Measurements from ENCODE around the gene IQCN. TPM values are rescaled to one million over a fixed set of nuclear protein-coding genes. Genes with fewer than 3 reads are reported as not detected.

The IQCN gene
- total and polyA plus RNA-seq, 10 of the 15 experiments (the other 5 are each of a cell fraction or from before 2014, with no cell fraction given): 0.01 to 0.54 (median 0.23) TPM; not detected in 3

GRCh38 chr19:18266771-18267686 is 7.2 kb downstream of the IQCN start:
- ATAC-seq: no peak
- Histone ChIP-seq H3K27me3 (replicated peaks in 1 of 2; ENCODE audit: control insufficient read depth in 2 of 2, insufficient read depth in 2 of 2, low read length in 1 of 2) (no peaks in the 10 kb centered on the region), H2AFZ (ENCODE audit: control insufficient read depth, low read depth, low read length) (no peak overlapping the region), H3K9me3 (replicated peaks; ENCODE audit: control insufficient read depth, insufficient read depth, low read length) (no peaks in the 10 kb centered on the region), H3K4me3 (no peak overlapping the region), H3K27ac (ENCODE audit: control insufficient read depth, insufficient read depth) (no peak overlapping the region), H3K4me1 (ENCODE audit: control insufficient read depth, insufficient read depth, low read length) (no peaks in the 10 kb centered on the region), H3K36me3 (ENCODE audit: control insufficient read depth in 2 of 2, insufficient read depth in 2 of 2, low read length in 1 of 2) (no peaks in the 10 kb centered on the region), H3K9ac (ENCODE audit: control insufficient read depth, insufficient read depth, low read length) (no peak overlapping the region), H4K20me1 (ENCODE audit: control insufficient read depth, insufficient read depth) (no peaks in the 10 kb centered on the region), H3K4me2 (ENCODE audit: control insufficient read depth, insufficient read depth) (no peak overlapping the region), H3K79me2 (ENCODE audit: control insufficient read depth, insufficient read depth, low read length) (no peaks in the 10 kb centered on the region)
- ChIA-PET POLR2A (interaction anchor here (0.7 kb wide), 1 partner anchor 147 kb away, joined by 3 read pairs; no protein-coding TSS in a partner anchor), CTCF (no interaction called here), SMC1A (ENCODE audit: uncharacterized antibody, unreplicated experiment) (no interaction called here), RAD21 (ENCODE audit: unreplicated experiment) (no interaction called here)
- in situ Hi-C loops (cut with MboI) (no loop called here), intact Hi-C loops (cut with micrococcal nuclease; ENCODE audit: unreplicated experiment) (no loop called here)
- FAIRE-seq: no peak
- no peak for DNase-seq (ENCODE audit: low read depth, low spot score)
- BruUV-seq (replicated peaks): no TSS peak
- WGBS (ENCODE audit: insufficient coverage, insufficient replicate concordance, low lambda C conversion rate, missing lambda C conversion rate): 78% methylated on average over 42 of the region's 42 CpGs
- TF ChIP-seq GATAD2B (conservative IDR thresholded peaks at IDR 0.05; ENCODE audit: low read depth) (no peak), YBX1 (IDR thresholded peaks at IDR 0.05) (no peak), KAT2A (conservative IDR thresholded peaks at IDR 0.05; ENCODE audit: control insufficient read depth, low read depth, low read length) (no peak), BHLHE40 (IDR thresholded peaks at IDR 0.05; ENCODE audit: borderline replicate concordance in 1 of 2, low read depth in 2 of 2, low read length in 1 of 2) (no peak), RB1 (IDR thresholded peaks at IDR 0.05; ENCODE audit: borderline replicate concordance) (no peak), ASH2L (IDR thresholded peaks at IDR 0.05; ENCODE audit: borderline replicate concordance, low read depth) (no peak), E2F8 (IDR thresholded peaks at IDR 0.05; ENCODE audit: low read depth, partially characterized antibody) (no peak), TCF12 (IDR thresholded peaks at IDR 0.05; ENCODE audit: low read depth, low read length) (no peak), RAD21 (IDR thresholded peaks at IDR 0.05; ENCODE audit: insufficient read depth, low read depth, low read length) (no peak), JUND (IDR thresholded peaks at IDR 0.05; ENCODE audit: low read depth, low read length) (no peak)
- TF ChIP-seq, protein P1, sequence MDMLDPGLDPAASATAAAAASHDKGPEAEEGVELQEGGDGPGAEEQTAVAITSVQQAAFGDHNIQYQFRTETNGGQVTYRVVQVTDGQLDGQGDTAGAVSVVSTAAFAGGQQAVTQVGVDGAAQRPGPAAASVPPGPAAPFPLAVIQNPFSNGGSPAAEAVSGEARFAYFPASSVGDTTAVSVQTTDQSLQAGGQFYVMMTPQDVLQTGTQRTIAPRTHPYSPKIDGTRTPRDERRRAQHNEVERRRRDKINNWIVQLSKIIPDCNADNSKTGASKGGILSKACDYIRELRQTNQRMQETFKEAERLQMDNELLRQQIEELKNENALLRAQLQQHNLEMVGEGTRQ (IDR thresholded peaks at IDR 0.05; ENCODE audit: borderline replicate concordance, low read depth, low read length): no peak
- TF ChIP-seq, protein P2, sequence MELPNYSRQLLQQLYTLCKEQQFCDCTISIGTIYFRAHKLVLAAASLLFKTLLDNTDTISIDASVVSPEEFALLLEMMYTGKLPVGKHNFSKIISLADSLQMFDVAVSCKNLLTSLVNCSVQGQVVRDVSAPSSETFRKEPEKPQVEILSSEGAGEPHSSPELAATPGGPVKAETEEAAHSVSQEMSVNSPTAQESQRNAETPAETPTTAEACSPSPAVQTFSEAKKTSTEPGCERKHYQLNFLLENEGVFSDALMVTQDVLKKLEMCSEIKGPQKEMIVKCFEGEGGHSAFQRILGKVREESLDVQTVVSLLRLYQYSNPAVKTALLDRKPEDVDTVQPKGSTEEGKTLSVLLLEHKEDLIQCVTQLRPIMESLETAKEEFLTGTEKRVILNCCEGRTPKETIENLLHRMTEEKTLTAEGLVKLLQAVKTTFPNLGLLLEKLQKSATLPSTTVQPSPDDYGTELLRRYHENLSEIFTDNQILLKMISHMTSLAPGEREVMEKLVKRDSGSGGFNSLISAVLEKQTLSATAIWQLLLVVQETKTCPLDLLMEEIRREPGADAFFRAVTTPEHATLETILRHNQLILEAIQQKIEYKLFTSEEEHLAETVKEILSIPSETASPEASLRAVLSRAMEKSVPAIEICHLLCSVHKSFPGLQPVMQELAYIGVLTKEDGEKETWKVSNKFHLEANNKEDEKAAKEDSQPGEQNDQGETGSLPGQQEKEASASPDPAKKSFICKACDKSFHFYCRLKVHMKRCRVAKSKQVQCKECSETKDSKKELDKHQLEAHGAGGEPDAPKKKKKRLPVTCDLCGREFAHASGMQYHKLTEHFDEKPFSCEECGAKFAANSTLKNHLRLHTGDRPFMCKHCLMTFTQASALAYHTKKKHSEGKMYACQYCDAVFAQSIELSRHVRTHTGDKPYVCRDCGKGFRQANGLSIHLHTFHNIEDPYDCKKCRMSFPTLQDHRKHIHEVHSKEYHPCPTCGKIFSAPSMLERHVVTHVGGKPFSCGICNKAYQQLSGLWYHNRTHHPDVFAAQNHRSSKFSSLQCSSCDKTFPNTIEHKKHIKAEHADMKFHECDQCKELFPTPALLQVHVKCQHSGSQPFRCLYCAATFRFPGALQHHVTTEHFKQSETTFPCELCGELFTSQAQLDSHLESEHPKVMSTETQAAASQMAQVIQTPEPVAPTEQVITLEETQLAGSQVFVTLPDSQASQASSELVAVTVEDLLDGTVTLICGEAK (IDR thresholded peaks at IDR 0.05; ENCODE audit: borderline replicate concordance): no peak
- TF ChIP-seq, protein P3, sequence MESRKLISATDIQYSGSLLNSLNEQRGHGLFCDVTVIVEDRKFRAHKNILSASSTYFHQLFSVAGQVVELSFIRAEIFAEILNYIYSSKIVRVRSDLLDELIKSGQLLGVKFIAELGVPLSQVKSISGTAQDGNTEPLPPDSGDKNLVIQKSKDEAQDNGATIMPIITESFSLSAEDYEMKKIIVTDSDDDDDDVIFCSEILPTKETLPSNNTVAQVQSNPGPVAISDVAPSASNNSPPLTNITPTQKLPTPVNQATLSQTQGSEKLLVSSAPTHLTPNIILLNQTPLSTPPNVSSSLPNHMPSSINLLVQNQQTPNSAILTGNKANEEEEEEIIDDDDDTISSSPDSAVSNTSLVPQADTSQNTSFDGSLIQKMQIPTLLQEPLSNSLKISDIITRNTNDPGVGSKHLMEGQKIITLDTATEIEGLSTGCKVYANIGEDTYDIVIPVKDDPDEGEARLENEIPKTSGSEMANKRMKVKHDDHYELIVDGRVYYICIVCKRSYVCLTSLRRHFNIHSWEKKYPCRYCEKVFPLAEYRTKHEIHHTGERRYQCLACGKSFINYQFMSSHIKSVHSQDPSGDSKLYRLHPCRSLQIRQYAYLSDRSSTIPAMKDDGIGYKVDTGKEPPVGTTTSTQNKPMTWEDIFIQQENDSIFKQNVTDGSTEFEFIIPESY (IDR thresholded peaks at IDR 0.05): no peak
